Measurements from ENCODE around the gene CDH13. TPM values are rescaled to one million over a fixed set of nuclear protein-coding genes. Genes with fewer than 3 reads are reported as not detected.

The CDH13 gene
- total RNA-seq, 1 donor from 2014 or later: not detected

DNA sequence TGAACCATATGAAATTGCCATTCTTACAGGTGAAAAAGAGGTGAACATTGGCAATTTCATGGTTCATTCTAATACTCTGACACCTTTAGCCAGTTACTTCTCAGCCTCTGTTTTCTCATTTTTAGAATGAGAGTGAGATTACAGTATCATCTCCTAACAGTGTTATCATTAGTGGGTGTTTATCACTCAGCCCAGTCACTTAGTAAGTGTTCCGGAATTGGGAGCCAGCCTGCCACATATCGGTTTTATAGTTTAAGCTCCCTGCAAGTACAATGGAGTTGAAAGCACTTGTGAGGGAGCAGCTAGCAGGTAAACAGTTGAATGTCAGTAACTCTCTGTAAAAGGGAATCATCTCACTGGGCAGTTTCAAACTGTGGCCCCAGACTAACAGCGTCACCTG lies 597.9 kb downstream of the CDH13 start:
- Mint-ChIP-seq H3K9me3 (no peaks in the 10 kb centered on the region), H3K4me3 (no peak overlapping the region), H3K36me3 (ENCODE audit: low read depth) (no peaks in the 10 kb centered on the region), H3K4me1 (no peaks in the 10 kb centered on the region), H3K27ac (no peak overlapping the region), H3K27me3 (no peaks in the 10 kb centered on the region)
- intact Hi-C loops (cut with micrococcal nuclease): no loop called here
- no peak for DNase-seq

DNA sequence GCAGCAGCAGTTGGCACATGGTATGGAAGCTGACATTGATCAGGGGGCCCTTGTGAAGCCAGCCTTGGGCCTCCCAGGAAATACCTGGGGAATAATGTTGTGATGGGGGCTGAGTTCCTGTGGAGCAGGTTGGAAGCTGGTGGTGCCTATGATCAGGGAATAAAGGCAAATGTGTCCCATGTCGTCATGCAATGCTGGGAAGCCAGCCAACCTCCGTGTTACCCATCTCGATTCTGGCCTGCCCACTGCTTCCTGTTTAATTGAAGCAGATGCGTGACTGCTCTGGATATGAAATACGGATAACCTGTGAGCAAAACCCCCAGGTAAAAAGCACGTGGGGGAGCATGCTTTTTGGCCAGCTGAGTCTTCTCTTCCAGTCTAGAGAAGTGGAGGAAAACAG lies 600.6 kb downstream of the CDH13 start:
- Mint-ChIP-seq H3K27ac (no peak overlapping the region), H3K36me3 (ENCODE audit: low read depth) (no peaks in the 10 kb centered on the region), H3K4me1 (no peaks in the 10 kb centered on the region), H3K4me3 (no peak overlapping the region), H3K9me3 (no peaks in the 10 kb centered on the region), H3K27me3 (no peaks in the 10 kb centered on the region)
- no peak for DNase-seq
- intact Hi-C loops (cut with micrococcal nuclease): no loop called here

DNA sequence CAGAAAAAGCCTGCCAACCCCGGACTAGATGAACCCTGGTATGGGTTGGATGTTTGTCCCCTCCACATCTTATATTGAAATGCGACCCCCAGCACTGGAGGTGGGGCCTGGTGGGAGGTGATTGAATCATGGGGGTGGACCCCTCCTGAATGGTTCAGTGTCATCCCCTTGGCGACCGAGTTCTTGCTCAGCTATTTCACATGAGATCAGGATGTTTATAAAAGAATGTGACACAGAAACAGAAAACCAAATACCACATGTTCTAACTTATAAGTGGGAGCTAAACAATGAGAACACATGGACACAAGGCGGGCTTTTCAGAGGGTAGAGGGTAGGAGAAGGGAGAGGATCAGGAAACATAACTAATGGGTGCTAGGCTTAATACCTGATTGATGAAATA lies 605.0 kb downstream of the CDH13 start:
- no peak overlapping the region for H3K27ac Mint-ChIP-seq
- intact Hi-C loops (cut with micrococcal nuclease): no loop called here
- no peaks in the 10 kb centered on the region for H3K36me3 Mint-ChIP-seq (ENCODE audit: low read depth)
- peaks cover 2% of the 10 kb centered on the region for H3K9me3 Mint-ChIP-seq
- DNase-seq: no peak
- H3K27me3 Mint-ChIP-seq: no peaks in the 10 kb centered on the region
- no peak overlapping the region for H3K4me3 Mint-ChIP-seq
- no peaks in the 10 kb centered on the region for H3K4me1 Mint-ChIP-seq

DNA sequence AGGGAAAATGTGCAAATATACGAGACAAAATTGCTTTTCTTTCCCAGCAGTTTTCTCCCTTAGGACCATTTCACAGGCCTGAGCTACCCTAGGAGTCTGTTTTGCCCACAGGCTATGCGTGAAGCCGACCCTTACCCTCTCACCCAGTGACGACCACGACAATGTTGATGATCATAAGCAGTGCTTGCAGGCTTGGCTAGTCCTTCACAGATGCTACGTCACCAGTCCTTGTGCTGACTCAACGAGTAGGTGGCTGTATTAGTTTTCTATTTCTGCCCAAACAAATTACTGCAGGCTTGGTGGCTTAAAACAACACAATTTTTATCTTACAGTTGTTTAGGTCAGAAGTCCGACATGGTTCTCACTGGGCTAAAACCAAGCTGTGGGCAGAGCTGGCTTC lies 606.4 kb downstream of the CDH13 start:
- H3K36me3 Mint-ChIP-seq (ENCODE audit: low read depth): no peaks in the 10 kb centered on the region

DNA sequence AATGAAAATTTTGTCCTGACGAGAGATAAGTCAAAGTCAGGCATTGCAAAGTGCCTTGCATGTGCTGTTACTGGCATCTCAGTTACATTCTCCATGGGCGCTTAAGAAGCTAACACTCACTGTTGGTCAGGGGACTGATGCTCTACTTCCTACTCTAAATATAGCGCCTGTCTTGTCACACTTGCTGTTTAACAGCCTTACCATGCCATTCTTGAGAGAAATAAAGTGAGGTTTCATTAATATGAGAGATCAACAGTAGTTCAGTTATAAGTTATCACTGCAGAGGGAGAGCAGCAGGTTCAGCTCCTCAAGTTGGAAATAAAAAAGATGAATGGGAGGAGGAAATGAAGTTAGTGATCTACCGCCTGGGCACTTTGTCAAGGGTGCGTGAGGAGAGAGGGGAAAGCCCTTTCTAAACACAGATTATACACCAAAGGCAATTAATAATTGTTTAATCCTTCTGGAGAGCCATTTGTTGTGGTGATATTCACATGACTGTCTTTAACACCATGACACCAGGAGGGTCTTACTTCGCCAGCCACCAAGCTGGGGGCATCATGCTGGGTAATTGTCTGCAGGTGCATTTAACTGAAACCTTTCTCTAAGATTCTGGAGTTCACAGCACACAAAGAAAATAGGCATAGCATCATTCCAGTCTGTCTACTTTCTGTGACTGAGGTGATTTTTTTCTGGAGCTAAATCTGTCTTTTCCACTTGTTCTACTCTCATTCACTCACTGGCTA lies 612.4 kb downstream of the CDH13 start:
- Mint-ChIP-seq H3K27ac (no peak overlapping the region), H3K36me3 (ENCODE audit: low read depth) (no peaks in the 10 kb centered on the region), H3K9me3 (peaks cover 9% of the 10 kb centered on the region), H3K27me3 (no peaks in the 10 kb centered on the region), H3K4me3 (no peak overlapping the region), H3K4me1 (no peaks in the 10 kb centered on the region)
- intact Hi-C loops (cut with micrococcal nuclease): no loop called here
- DNase-seq: no peak

More for the DNA sequence above, 606.4 kb downstream of the CDH13 start:
- H3K27ac Mint-ChIP-seq: no peak overlapping the region
- intact Hi-C loops (cut with micrococcal nuclease): no loop called here
- H3K27me3 Mint-ChIP-seq: no peaks in the 10 kb centered on the region
- no peak for DNase-seq
- H3K4me1 Mint-ChIP-seq: no peaks in the 10 kb centered on the region
- peaks cover 9% of the 10 kb centered on the region for H3K9me3 Mint-ChIP-seq
- H3K4me3 Mint-ChIP-seq: no peak overlapping the region

DNA sequence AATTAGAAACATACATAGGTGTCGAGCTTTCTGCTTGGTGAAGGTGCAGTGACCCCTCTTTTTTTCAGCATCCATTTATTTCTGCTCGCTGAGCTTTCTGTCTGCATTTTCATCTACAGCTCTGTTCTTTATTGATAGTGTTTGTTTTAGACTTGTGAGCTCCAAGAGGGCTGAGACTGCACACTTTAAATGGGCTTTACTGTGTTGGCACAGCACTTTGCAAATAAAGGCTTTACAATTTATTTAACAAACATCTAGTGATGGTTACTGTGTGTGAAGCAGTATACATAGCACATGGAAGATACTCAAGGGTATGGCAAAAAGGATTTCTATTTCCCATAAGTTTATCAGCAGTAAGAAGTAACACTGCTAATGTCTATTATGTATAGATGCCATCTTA lies 617.3 kb downstream of the CDH13 start:
- Mint-ChIP-seq H3K4me3 (no peak overlapping the region), H3K27ac (no peak overlapping the region)
- intact Hi-C loops (cut with micrococcal nuclease): no loop called here

DNA sequence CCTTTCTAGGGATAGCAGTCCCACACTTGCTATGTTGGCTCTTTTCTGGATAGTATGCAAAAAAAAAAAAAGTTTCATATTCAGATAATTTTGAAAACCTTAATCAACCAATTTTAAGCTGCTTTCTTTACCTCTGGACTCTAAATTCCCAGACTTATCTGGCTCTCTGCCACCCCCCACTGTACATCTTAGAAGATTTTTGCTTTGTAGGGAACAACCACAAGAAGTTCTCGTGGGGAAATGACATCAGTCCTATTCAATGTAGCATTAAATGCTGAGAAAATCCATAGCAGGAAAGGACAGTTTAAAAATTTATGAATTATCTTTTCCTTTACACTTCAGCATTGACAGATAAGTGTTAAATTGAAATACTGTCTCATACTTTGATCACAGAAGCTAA lies 618.3 kb downstream of the CDH13 start:
- Mint-ChIP-seq H3K4me3 (no peak overlapping the region), H3K4me1 (no peaks in the 10 kb centered on the region), H3K36me3 (ENCODE audit: low read depth) (no peaks in the 10 kb centered on the region), H3K27ac (no peak overlapping the region), H3K9me3 (no peaks in the 10 kb centered on the region), H3K27me3 (no peaks in the 10 kb centered on the region)
- no peak for DNase-seq
- intact Hi-C loops (cut with micrococcal nuclease): no loop called here

More for the DNA sequence above, 617.3 kb downstream of the CDH13 start:
- DNase-seq: no peak
- Mint-ChIP-seq H3K36me3 (ENCODE audit: low read depth) (no peaks in the 10 kb centered on the region), H3K4me1 (no peaks in the 10 kb centered on the region), H3K27me3 (no peaks in the 10 kb centered on the region), H3K9me3 (no peaks in the 10 kb centered on the region)

DNA sequence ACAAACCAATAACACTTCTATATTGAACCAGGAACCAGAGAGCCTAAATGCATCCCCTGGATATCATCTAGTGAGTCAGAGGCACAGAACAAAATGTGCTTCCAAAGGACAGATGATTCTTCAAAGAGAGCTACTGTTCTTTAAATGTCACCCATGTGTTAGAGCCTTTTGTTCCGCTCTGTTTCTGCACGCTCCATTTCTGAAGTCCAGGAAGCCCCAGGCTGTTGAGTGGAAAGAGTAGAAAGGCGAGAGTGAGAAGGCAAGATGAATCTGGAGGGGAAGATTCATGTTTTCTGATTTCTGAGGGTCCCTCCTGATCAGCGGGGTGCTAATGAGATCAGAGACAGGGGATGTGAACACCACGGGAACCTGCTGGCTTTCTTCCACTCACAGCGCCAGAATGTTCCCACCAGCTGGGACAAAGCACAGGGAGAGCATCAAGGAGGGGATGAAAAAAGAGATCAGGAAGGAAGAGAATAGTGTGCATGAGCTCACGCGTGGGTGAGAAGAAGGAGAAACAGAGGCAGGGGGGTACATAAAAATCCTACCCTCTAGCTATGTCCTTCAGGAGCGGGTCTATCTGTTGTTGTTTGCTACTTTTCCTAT lies 621.1 kb downstream of the CDH13 start:
- Mint-ChIP-seq H3K4me3 (no peak overlapping the region), H3K36me3 (ENCODE audit: low read depth) (no peaks in the 10 kb centered on the region), H3K4me1 (no peaks in the 10 kb centered on the region), H3K9me3 (no peaks in the 10 kb centered on the region), H3K27me3 (no peaks in the 10 kb centered on the region), H3K27ac (no peak overlapping the region)
- intact Hi-C loops (cut with micrococcal nuclease): no loop called here
- DNase-seq: no peak

DNA sequence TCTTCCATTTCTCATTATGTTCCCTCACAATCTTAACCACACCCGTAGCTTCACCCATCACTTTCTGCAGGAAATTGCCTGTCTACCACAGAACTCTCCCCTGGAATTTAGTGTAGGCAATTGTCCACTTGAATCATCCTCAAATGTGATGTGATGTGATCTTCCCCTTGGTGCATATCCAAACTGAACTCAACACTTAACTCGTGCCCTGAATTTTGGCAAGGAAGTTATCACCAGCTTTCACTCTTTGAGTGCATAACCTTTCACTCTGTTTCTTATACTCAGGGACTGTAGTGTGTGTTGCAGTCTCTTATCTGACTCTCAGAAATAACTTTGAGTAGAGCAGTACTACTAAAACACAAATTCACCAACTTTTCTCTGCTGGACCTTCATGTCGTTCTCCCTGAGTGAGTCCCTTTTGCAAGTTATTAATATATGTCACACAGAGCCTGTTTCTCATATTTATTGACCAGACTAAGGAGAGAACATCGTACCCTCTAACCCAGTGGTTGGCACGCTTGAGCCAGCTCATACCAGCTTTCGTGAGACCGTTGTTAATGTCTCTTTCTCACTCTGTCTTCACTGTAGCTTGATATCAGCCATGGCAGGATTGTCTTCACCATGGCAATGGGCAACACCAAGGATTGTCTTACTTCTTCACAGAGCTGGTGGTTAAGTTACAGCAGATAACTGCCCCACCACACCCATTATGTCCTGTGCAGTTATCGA lies 622.1 kb downstream of the CDH13 start:
- intact Hi-C loops (cut with micrococcal nuclease): no loop called here
- H3K4me1 Mint-ChIP-seq: no peaks in the 10 kb centered on the region
- DNase-seq: no peak
- no peak overlapping the region for H3K4me3 Mint-ChIP-seq
- H3K9me3 Mint-ChIP-seq: no peaks in the 10 kb centered on the region
- H3K36me3 Mint-ChIP-seq (ENCODE audit: low read depth): no peaks in the 10 kb centered on the region
- H3K27ac Mint-ChIP-seq: no peak overlapping the region
- H3K27me3 Mint-ChIP-seq: no peaks in the 10 kb centered on the region

DNA sequence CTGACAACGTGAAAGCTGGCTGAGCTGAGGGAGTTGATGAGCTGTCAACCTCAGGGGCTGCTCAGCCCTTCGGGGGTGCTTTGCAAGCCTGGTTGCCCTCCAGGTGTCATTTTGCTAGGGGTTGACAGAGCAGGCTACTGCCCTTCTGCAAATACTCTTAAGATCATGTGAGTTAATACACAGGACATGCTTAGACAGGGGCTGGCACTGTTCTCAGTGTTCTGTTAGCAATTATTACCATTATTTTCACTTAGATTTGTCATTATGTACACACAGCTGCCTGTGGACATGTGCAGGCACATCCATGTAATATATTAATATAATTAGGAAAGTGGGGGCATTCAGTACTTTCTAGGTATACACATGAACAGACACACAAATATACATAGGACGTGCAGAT lies 626.8 kb downstream of the CDH13 start:
- Mint-ChIP-seq H3K4me1 (no peaks in the 10 kb centered on the region), H3K36me3 (ENCODE audit: low read depth) (no peaks in the 10 kb centered on the region), H3K27ac (no peak overlapping the region), H3K9me3 (no peaks in the 10 kb centered on the region), H3K4me3 (no peak overlapping the region), H3K27me3 (no peaks in the 10 kb centered on the region)
- intact Hi-C loops (cut with micrococcal nuclease): no loop called here
- DNase-seq: no peak

DNA sequence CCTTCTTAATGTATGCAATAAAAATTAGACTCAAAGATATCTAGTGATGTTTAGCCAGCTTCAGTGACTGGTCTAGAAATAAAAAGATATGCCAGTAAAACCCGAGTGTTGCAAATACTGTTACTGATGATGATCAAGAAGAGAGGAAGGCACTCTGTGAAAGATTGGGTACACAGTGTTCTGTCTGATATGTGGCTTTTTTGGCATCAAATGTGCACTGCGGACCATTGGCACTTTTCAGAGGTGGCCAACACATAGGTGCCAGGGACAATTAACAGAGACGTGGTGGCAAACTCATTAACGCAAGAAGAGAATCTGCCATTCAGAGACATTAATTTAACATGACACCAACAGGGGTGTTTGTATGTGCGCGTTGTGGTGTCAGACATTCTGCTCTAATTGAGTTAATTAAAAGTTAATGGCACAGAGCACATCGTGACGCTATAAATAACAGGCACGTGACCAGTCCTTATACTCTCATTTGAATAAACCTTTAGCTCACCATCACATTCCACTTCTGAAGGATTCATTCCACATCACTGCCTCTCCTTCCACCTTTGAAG lies 631.7 kb downstream of the CDH13 start:
- intact Hi-C loops (cut with micrococcal nuclease): no loop called here
- no peaks in the 10 kb centered on the region for H3K9me3 Mint-ChIP-seq
- H3K27ac Mint-ChIP-seq: no peak overlapping the region
- no peaks in the 10 kb centered on the region for H3K27me3 Mint-ChIP-seq
- no peak overlapping the region for H3K4me3 Mint-ChIP-seq
- no peaks in the 10 kb centered on the region for H3K4me1 Mint-ChIP-seq
- no peak for DNase-seq
- H3K36me3 Mint-ChIP-seq (ENCODE audit: low read depth): no peaks in the 10 kb centered on the region

DNA sequence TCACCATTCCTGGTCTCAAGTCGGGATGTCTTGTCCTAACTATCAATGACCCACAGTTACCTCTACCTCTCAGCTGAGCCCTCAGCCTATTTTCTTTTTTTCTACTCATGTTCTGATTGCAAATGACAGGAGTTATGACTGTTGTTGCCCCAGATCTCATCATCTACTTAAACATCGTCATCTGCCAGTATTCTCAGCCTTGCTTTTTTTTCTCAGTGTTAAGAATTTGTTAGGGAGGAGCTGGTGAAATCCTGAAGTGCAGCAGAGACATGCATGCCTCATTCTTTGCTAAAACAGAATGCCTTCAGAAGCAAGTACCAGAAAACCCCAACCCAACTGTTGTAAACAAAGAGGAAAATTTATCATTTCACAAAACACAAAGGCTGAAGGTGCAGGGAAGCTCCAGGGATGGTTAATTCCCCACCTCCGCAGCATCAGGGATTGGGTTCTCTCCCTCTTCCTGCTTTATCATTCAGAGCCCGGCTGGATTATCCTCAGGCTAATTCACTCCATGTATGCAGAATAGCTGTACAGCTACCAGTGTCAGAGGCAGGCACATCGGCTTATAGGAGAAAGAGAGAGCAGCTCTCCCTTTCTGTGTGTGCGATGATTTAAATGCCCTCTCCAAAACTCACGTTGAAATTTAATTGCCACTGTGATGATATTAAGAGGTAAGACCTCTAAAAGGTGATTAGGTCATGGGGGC lies 640.2 kb downstream of the CDH13 start:
- H3K36me3 Mint-ChIP-seq (ENCODE audit: low read depth): no peaks in the 10 kb centered on the region
- intact Hi-C loops (cut with micrococcal nuclease): no loop called here
- H3K27ac Mint-ChIP-seq: no peak overlapping the region
- H3K27me3 Mint-ChIP-seq: no peaks in the 10 kb centered on the region
- no peak for DNase-seq
- H3K4me1 Mint-ChIP-seq: no peaks in the 10 kb centered on the region
- H3K9me3 Mint-ChIP-seq: no peaks in the 10 kb centered on the region
- H3K4me3 Mint-ChIP-seq: no peak overlapping the region

DNA sequence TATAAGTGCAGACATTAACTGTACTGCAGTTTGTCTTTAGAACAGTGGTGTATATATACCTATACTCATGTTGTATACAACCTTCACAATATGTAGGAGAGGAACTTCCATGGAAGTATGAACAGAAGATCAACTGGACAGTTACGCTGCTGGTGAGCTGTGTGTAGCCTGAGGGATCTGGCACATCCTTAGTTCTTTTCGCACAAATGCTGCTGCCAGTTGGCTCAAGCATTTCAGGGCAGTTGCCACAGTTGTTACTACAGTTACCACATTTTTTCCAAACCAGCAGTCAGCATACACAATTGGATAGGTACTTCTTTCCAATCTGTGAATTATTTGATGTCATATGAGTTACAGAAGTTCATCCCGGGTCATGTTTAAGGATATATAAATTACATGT lies 641.4 kb downstream of the CDH13 start:
- intact Hi-C loops (cut with micrococcal nuclease): no loop called here
- H3K4me3 Mint-ChIP-seq: no peak overlapping the region
- H3K27me3 Mint-ChIP-seq: no peaks in the 10 kb centered on the region
- no peaks in the 10 kb centered on the region for H3K36me3 Mint-ChIP-seq (ENCODE audit: low read depth)
- H3K4me1 Mint-ChIP-seq: no peaks in the 10 kb centered on the region
- no peak overlapping the region for H3K27ac Mint-ChIP-seq
- DNase-seq: no peak
- H3K9me3 Mint-ChIP-seq: no peaks in the 10 kb centered on the region

DNA sequence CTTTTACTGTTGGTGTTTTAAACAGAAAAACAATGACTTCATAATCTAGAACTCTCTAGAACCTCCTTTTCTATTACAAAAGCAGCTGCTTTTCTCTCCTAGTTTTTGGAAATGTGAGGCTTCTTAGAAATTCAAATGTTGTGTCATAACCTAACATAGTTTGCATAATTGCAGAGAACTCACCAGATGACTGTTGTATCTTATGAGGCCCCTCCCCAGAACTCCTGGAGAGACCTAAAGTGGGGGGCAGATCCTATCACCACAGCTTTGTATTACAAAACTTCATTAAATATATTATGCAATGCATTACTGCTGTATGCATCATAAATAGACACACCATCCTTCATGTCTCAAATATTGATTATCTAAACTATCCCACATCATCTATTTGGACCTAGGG lies 642.3 kb downstream of the CDH13 start:
- no peaks in the 10 kb centered on the region for H3K4me1 Mint-ChIP-seq
- H3K27ac Mint-ChIP-seq: no peak overlapping the region

More for the DNA sequence above, 642.3 kb downstream of the CDH13 start:
- Mint-ChIP-seq H3K4me3 (no peak overlapping the region), H3K9me3 (no peaks in the 10 kb centered on the region), H3K36me3 (ENCODE audit: low read depth) (no peaks in the 10 kb centered on the region), H3K27me3 (no peaks in the 10 kb centered on the region)
- no peak for DNase-seq
- intact Hi-C loops (cut with micrococcal nuclease): no loop called here
